COR-L47 (cell line): ENCODE results near the gene MSL3B.

Source experiments
- DNase-seq: peaks from one replicate; lab custom pipeline; 2025; lab: John Stamatoyannopoulos, UW

Gene MSL3B

DNA sequence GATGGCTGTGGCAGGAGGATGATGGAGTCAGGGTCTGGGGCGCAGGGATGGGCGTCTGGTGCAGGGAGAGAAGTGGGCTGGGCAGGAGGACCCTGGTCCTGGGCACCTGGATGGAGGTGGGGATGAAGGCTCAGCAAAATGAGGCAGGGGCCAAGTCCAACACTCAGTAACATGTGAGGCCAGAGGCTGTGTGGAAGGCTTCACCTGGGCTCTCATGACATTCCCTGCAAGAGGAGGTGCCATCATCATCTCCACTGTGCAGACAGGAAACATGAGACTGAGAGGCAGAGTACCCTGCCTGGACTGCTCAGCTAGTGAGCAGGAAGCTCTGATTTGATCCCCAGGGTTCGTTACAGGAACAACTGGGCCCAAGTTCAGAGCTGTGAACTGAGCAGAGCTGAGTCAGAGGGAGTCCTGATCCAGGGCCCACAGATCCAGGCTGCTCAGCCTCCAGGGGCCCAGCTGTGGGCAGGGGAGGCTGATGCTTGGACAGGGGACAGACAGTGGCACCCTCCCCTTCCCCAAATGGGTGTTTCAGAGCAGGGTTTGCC, 50.8 kb downstream of the MSL3B start:
- DNase-seq = no peak

DNA sequence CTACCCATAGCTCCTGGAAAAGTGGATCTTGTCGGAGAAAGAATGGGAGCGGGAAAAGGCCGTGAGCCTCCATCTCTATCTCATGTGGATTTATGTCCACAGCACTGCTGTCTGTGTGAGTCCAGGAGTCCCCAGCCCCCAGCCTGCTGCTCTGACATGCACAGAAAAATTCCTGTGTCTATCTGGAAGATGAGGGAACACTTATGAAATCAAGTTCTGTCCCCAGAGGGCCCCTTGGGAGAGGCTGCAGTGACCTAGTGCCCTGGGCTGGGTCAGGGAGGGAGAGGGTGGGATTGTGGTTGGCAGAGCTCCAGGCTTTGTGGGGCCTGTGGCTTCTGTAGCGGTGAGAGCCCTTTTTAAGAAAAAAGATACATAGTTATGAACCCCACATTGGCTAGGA, 51.4 kb downstream of the MSL3B start:
- no peak for DNase-seq

DNA sequence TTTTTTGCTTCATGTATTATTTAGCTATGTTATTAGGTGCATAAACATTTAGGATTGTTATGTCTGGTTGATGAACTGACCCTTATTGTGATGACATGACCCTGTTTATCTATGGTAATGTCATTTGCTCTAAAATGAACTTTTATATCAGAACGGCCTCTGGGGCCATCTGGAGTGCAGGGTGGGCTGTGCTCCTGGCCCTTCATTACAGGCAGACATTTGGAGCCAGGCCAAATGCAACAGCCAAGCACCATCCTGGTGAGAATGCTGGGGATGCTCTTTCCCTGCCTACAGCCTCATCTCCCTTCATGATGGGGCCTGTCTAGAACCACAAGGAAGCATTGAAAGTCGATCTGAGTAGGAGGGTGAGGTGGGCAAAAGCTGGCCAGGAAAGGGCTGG, 51.9 kb downstream of the MSL3B start:
- no peak for DNase-seq

DNA sequence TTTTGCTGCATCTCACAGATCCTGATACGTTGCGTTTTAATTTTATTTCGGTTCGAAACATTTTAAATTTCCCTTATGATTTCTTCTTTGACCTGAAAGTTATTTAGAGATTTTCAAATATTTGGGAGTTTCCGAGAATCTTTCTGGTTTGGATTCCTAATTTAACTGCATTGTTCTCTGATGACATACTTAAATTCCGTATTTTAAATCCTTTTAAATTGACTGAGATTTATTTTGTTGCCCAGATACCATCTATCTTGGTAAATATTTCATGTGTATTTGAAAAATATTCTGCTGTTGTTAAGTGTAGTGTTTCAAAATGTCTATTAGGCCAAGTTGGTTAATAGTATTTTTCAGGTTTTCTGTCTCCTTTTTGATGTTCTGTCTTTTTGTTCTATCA, 52.3 kb downstream of the MSL3B start:
- no peak for DNase-seq
